Liver (tissue), 9 donors: Measurements from ENCODE around the gene NPS. TPM values are rescaled to one million over a fixed set of nuclear protein-coding genes. Genes with fewer than 3 reads are reported as not detected.

Source experiments
- DNase-seq: peaks from one replicate; pipeline ENCODE4 v3.0.0-alpha.2; 2017; ENCODE audit warnings: low spot score
- H3K27ac ChIP-seq, 2 donors: one replicate each; pipeline ENCODE4 v1.7.0; 2013; ENCODE audit warnings: inconsistent platforms in 2 of 2, low read length in 2 of 2, control low read depth in 1 of 2, low read depth in 1 of 2, mild to moderate bottlenecking in 1 of 2
- H3K27me3 ChIP-seq, 4 donors: one replicate each; pipeline versions ENCODE4 v1.6.1 to v1.7.0; 2013; ENCODE audit warnings: low read length in 3 of 4, inconsistent platforms in 1 of 4, mild to moderate bottlenecking in 1 of 4, moderate library complexity in 1 of 4; ENCODE audit not compliant: control insufficient read depth in 4 of 4, insufficient read depth in 4 of 4
- H3K36me3 ChIP-seq, 4 donors: one replicate each; pipeline versions ENCODE4 v1.6.1 to v1.7.0; 2013; ENCODE audit warnings: low read length in 3 of 4, mild to moderate bottlenecking in 3 of 4, low read depth in 1 of 4, moderate library complexity in 1 of 4; ENCODE audit not compliant: control insufficient read depth in 4 of 4, insufficient read depth in 3 of 4
- H3K4me1 ChIP-seq, 4 donors: one replicate each; pipeline versions ENCODE4 v1.6.1 to v1.7.0; 2013; ENCODE audit warnings: low read length in 3 of 4, mild to moderate bottlenecking in 3 of 4, moderate library complexity in 1 of 4; ENCODE audit not compliant: control insufficient read depth in 4 of 4, insufficient read depth in 4 of 4
- H3K4me3 ChIP-seq, 3 donors: one replicate each; pipeline versions ENCODE4 v1.6.1 to v1.7.0; 2013; ENCODE audit warnings: low read length in 3 of 3, control low read depth in 1 of 3, low read depth in 1 of 3, mild to moderate bottlenecking in 1 of 3
- H3K9ac ChIP-seq, 2 donors: one replicate each; pipeline ENCODE4 v1.7.0; 2013; ENCODE audit warnings: low read length in 2 of 2, mild to moderate bottlenecking in 2 of 2, moderate library complexity in 2 of 2, control low read depth in 1 of 2, low read depth in 1 of 2
- H3K9me3 ChIP-seq, 4 donors: one replicate each; pipeline versions ENCODE4 v1.6.1 to v1.7.0; 2013; ENCODE audit warnings: low read length in 3 of 4; ENCODE audit not compliant: control insufficient read depth in 4 of 4
- CTCF ChIP-seq: fragments of 150-350 bp; IDR thresholded peaks from 2 replicates; pipeline ENCODE4 v1.5.1; 2017; ENCODE audit warnings: improper control_type of control experiment, low read depth, low read length; ENCODE audit not compliant: missing input control
- EGR1 ChIP-seq, 2 donors: IDR thresholded peaks; 2 replicates each; pipeline ENCODE4 v1.6.1; 2016 to 2018; ENCODE audit warnings: antibody characterized with exemption in 2 of 2, low read depth in 2 of 2
- FOXA1 ChIP-seq: IDR thresholded peaks from 2 replicates; pipeline ENCODE4 v1.6.1; 2016; ENCODE audit warnings: antibody characterized with exemption
- GABPA ChIP-seq, 2 donors: IDR thresholded peaks in 1 of 2; conservative IDR thresholded peaks in 1 of 2; 2 replicates each; pipeline ENCODE4 v1.6.1; 2016; ENCODE audit warnings: antibody characterized with exemption in 2 of 2, mild to moderate bottlenecking in 1 of 2, moderate library complexity in 1 of 2
- HNF4A ChIP-seq, 2 donors: conservative IDR thresholded peaks; 2 replicates each; pipeline ENCODE4 v1.6.1; 2016; ENCODE audit warnings: antibody characterized with exemption in 2 of 2, mild to moderate bottlenecking in 2 of 2
- NR2F2 ChIP-seq: IDR thresholded peaks from 2 replicates; pipeline ENCODE4 v1.6.1; 2016; ENCODE audit warnings: antibody characterized with exemption
- RAD21 ChIP-seq, 2 donors: IDR thresholded peaks; 2 replicates each; pipeline ENCODE4 v1.6.1; 2016; ENCODE audit warnings: antibody characterized with exemption in 2 of 2, mild to moderate bottlenecking in 2 of 2
- REST ChIP-seq: IDR thresholded peaks from 2 replicates; pipeline ENCODE4 v1.6.1; 2016; ENCODE audit warnings: antibody characterized with exemption, mild to moderate bottlenecking
- SP1 ChIP-seq: IDR thresholded peaks from 2 replicates; pipeline ENCODE4 v1.6.1; 2018; ENCODE audit warnings: antibody characterized with exemption, mild to moderate bottlenecking
- YY1 ChIP-seq: IDR thresholded peaks from 2 replicates; pipeline ENCODE4 v1.6.1; 2016; ENCODE audit warnings: antibody characterized with exemption, mild to moderate bottlenecking
- ZBTB33 ChIP-seq: IDR thresholded peaks from 2 replicates; pipeline ENCODE4 v1.6.1; 2016; ENCODE audit warnings: antibody characterized with exemption
- WGBS: extraction: QIAGEN DNeasy Blood & Tissue Kit; methylation state at CpG from one replicate; pipeline ENCODE4 v1.1.7; 2013; 5-methylcytosine and 5-hydroxymethylcytosine counted together
- polyA plus RNA-seq, 2 donors: library from polyadenylated mRNA; stranded (reverse) in 1 of 2; unstranded in 1 of 2; fragments of 200-250 nt in 1 of 2; fragments of >200 nt in 1 of 2; fragmentation: Nextera tagmentation in 1 of 2; extraction: Ambion mirVana in 1 of 2; gene quantifications; one replicate each; pipeline versions ENCODE4 v1.2.1 to v1.2.3, GENCODE V29; 2013 to 2015
- total RNA-seq, 2 donors: library from RNA; depleted of rRNA; stranded (reverse); fragments of >200 nt; gene quantifications; one replicate each; pipeline ENCODE4 v1.2.3, GENCODE V29; 2014
- TF ChIP-seq, protein P1 (sequence below): IDR thresholded peaks from 2 replicates; pipeline ENCODE4 v1.6.1; 2016; ENCODE audit warnings: antibody characterized with exemption
- TF ChIP-seq, protein P2 (sequence below): IDR thresholded peaks from 2 replicates; pipeline ENCODE4 v1.6.1; 2016; ENCODE audit warnings: antibody characterized with exemption
- donor health status: healthy.
- donor health status: healthy.
- donor health status: healthy.
- donor health status: healthy.
- donor health status: healthy.

Gene NPS
- total RNA-seq (not detected), polyA plus RNA-seq (not detected)

- H3K4me3 ChIP-seq = no peak within 1 kb of the TSS
- no peak within 1 kb of the TSS for H3K27ac ChIP-seq
- 52% methylated on average over 4 of the region's 4 CpGs for WGBS
- no peaks in the 10 kb centered on the region for H3K4me1 ChIP-seq
- no peak within 1 kb of the TSS for H3K9ac ChIP-seq
- no peak for DNase-seq
- H3K9me3 ChIP-seq = peaks cover 0 to 7% (median 2%) of the 10 kb centered on the region in 4 donors
- TF ChIP-seq YY1 = no peak
- TF ChIP-seq NR2F2 = no peak
- TF ChIP-seq ZBTB33 = no peak
- TF ChIP-seq EGR1 (IDR thresholded peaks at IDR 0.05; ENCODE audit: low read depth in 2 of 2) = no peak
- TF ChIP-seq, protein P1, sequence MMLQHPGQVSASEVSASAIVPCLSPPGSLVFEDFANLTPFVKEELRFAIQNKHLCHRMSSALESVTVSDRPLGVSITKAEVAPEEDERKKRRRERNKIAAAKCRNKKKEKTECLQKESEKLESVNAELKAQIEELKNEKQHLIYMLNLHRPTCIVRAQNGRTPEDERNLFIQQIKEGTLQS = no peak
- TF ChIP-seq FOXA1 = no peak
- H3K36me3 ChIP-seq = no peaks in the 10 kb centered on the region
- peaks cover 0 to 8% (median 1%) of the 10 kb centered on the region in 4 donors for H3K27me3 ChIP-seq
Observed at GRCh38 chr10:127549009-127549408, at the start of gene NPS. Gene NPS, plus strand, starts transcription at chr10:127549309. Its CDS starts 60 bp downstream, at chr10:127549369.

DNA sequence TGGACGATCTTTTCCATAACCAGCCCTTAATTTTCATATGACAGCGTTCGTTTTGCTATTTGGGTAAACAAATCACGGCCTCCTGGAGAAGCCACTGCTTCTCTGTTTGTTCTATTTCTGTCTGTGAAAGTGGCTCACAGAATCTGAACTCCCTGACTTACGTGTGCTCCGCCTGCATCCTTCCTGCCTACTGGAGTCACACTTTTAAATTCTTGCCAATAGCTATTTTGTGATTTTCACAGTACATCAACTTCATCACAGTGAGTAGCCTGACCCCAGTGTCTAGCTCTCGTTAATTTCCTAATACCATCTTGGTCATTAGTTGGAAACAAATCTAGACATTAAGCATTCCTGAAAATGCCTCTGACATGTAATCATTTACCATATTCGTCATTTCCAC is 49.0 kb upstream of the NPS start:
- no peaks in the 10 kb centered on the region for H3K36me3 ChIP-seq
- no peak overlapping the region for H3K4me3 ChIP-seq
- DNase-seq = no peak
- no peak overlapping the region for H3K27ac ChIP-seq
- H3K9ac ChIP-seq = no peak overlapping the region
- no peak for TF ChIP-seq YY1
- no peak for TF ChIP-seq CTCF
- no peak for TF ChIP-seq FOXA1
- TF ChIP-seq, protein P2, sequence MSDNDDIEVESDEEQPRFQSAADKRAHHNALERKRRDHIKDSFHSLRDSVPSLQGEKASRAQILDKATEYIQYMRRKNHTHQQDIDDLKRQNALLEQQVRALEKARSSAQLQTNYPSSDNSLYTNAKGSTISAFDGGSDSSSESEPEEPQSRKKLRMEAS = no peak
- no peak for TF ChIP-seq RAD21 (IDR thresholded peaks at IDR 0.05)
- TF ChIP-seq SP1 = no peak
- no peak for TF ChIP-seq GABPA (IDR thresholded peaks at IDR 0.05 in 1 of 2, conservative IDR thresholded peaks at IDR 0.05 in 1 of 2)
- H3K27me3 ChIP-seq = peaks cover 0 to 5% (median under 1%) of the 10 kb centered on the region in 4 donors
- H3K9me3 ChIP-seq = no peaks in the 10 kb centered on the region
- no peaks in the 10 kb centered on the region for H3K4me1 ChIP-seq
- 68% methylated on average over 8 of the region's 8 CpGs for WGBS

DNA sequence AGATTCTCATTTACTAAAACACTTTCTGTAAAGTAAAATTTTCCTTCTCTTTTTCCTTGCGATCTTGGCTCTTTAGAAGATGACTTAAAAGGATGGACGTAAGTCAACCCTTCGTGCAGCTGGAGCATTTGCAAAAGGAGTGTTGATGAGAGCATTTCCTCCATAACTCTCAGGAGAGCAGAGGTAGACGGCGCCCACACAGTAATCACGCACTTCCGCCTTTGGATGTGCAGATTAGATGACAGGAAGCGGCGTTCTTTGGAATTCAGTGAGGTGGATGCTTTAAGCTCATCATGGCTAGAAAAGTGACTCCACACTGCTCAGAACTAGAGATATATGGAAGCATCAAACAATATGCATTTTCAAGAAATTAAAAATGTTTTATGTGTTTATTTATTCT is 43.0 kb upstream of the NPS start:
- Histone ChIP-seq H3K4me1 (no peaks in the 10 kb centered on the region), H3K9ac (no peak overlapping the region), H3K27ac (no peak overlapping the region), H3K27me3 (peaks cover 0 to 4% (median 0%) of the 10 kb centered on the region in 4 donors), H3K36me3 (no peaks in the 10 kb centered on the region), H3K9me3 (no peaks in the 10 kb centered on the region), H3K4me3 (no peak overlapping the region)
- no peak for DNase-seq
- TF ChIP-seq FOXA1 = no peak
- no peak for TF ChIP-seq HNF4A (conservative IDR thresholded peaks at IDR 0.05)
- no peak for TF ChIP-seq GABPA (IDR thresholded peaks at IDR 0.05 in 1 of 2, conservative IDR thresholded peaks at IDR 0.05 in 1 of 2)
- no peak for TF ChIP-seq REST
- TF ChIP-seq NR2F2 = no peak
- WGBS = 67% methylated on average over 9 of the region's 9 CpGs
